PC-9 (cell line): ENCODE measurements around the gene SYNGAP1. TPM values are rescaled to one million over a fixed set of nuclear protein-coding genes. Genes with fewer than 3 reads are reported as not detected.

ENCODE experiments used
- BruUV-seq: library from RNA; stranded (reverse); fragments of 400-500 nt; replicated peaks from 2 replicates; lab custom pipeline; 2021; lab: Mats Ljungman, UMichigan
- CTCF ChIA-PET: fragments of 300-600 bp; sonication (Branson Sonifier 250); formaldehyde crosslinking; loops from one replicate; lab custom pipeline; 2022; ENCODE audit warnings: antibody characterized with exemption; lab: Charles Lee
- POLR2A ChIA-PET: fragments of 300-600 bp; sonication (Branson Sonifier 250); formaldehyde crosslinking; loops from one replicate; lab custom pipeline; 2022; ENCODE audit warnings: antibody characterized with exemption; ENCODE audit not compliant: unreplicated experiment; lab: Charles Lee
- DNase-seq, 2 experiments: peaks; one replicate each; pipeline versions ENCODE4 v3.0.0 to v3.0.0-alpha.2; 2015 to 2022; ENCODE audit warnings: mixed read lengths in 1 of 2
- H2AFZ ChIP-seq: fragments of 200-600 bp; sonication (generic); 2 replicates; pipeline ENCODE4 v1.8.1; 2017; ENCODE audit warnings: antibody characterized with exemption
- H3F3A ChIP-seq: fragments of 200-600 bp; sonication (generic); 2 replicates; pipeline ENCODE4 v1.8.1; 2017; ENCODE audit warnings: antibody characterized with exemption, mild to moderate bottlenecking, low read depth; ENCODE audit not compliant: insufficient read depth
- H3K27ac ChIP-seq: fragments of 200-600 bp; sonication (generic); 2 replicates; pipeline ENCODE4 v1.6.1; 2016; ENCODE audit warnings: mixed run types
- H3K27me3 ChIP-seq: fragments of 200-600 bp; sonication (generic); 2 replicates; pipeline ENCODE4 v1.6.1; 2016; ENCODE audit warnings: low read depth, mixed run types; ENCODE audit not compliant: insufficient read depth
- H3K36me3 ChIP-seq: fragments of 200-600 bp; sonication (generic); 2 replicates; pipeline ENCODE4 v1.6.1; 2016; ENCODE audit warnings: low read depth, mixed run types
- H3K4me1 ChIP-seq: fragments of 200-600 bp; sonication (generic); replicated peaks from 2 replicates; pipeline ENCODE4 v1.6.1; 2016; ENCODE audit warnings: mixed run types; ENCODE audit not compliant: insufficient read depth
- H3K4me2 ChIP-seq: fragments of 200-600 bp; sonication (generic); 2 replicates; pipeline ENCODE4 v1.6.1; 2017; ENCODE audit warnings: mixed run types
- H3K4me3 ChIP-seq: fragments of 200-600 bp; sonication (generic); 2 replicates; pipeline ENCODE4 v1.6.1; 2016; ENCODE audit warnings: mixed run types
- H3K79me2 ChIP-seq: fragments of 200-600 bp; sonication (generic); 2 replicates; pipeline ENCODE4 v1.6.1; 2017; ENCODE audit warnings: low read depth, mixed run types
- H3K9me2 ChIP-seq: fragments of 200-600 bp; sonication (generic); 2 replicates; pipeline ENCODE4 v1.8.1; 2017; ENCODE audit warnings: mild to moderate bottlenecking; ENCODE audit not compliant: insufficient read depth
- H3K9me3 ChIP-seq: fragments of 200-600 bp; sonication (generic); 2 replicates; pipeline ENCODE4 v1.8.1; 2016; ENCODE audit warnings: low read depth; ENCODE audit not compliant: insufficient read depth
- H4K20me1 ChIP-seq: fragments of 200-600 bp; sonication (generic); 2 replicates; pipeline ENCODE4 v1.8.1; 2017; ENCODE audit not compliant: insufficient read depth
- EZH2 ChIP-seq: fragments of 200-600 bp; sonication (generic); IDR thresholded peaks from 2 replicates; pipeline ENCODE4 v1.8.0; 2017; ENCODE audit warnings: antibody characterized with exemption, low read depth
- intact Hi-C: fragments of 100-400 bp; cut with micrococcal nuclease; formaldehyde crosslinking; loops from one replicate; pipeline ENCODE4 v1.10.0; 2022; ENCODE audit not compliant: unreplicated experiment
- total RNA-seq: library from RNA; stranded (reverse); gene quantifications from 2 replicates; pipeline ENCODE4 v1.2.3, GENCODE V29; 2021
- TF ChIP-seq, protein P1 (sequence below): fragments of 200-600 bp; sonication (generic); conservative IDR thresholded peaks from 2 replicates; pipeline ENCODE4 v1.6.1; 2017; ENCODE audit warnings: mixed run types, antibody characterized with exemption, mild to moderate bottlenecking, moderate library complexity

SYNGAP1 gene
- total RNA-seq, 1 experiment from 2014 or later, result 17.7 TPM

DNA sequence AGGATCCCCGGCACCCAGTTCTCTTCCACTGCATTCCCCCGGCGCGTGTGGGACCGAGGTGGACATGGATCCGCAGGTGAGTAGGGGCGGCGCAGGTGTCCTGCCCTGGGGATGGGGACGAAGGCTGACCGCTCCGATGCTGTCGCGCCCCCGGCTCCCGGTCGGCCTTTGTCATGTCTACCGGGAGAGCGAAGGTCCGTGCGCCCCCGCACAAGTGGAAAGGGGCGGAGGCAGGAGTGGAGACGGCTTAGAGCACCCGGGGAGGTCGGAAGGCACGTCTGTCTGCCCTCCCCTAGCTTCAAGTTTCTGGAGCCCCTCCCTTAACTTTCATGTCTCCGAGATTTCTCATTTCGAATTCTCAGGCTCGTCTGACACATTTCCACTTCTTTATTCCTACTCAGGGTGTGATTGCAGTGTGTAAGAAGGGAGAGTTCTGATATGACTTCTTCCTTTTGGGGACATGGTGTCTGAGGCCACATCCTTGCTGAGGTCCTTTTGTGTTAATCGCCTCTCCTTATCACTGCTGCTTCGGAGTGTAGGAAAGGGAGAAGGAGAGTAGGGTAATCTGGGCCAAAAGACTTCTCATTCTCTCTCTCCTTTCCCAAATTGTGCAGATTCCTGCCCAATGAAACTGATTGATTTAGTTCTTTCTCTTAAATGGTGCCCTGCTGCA is 27.8 kb upstream of the SYNGAP1 start:
- BruUV-seq, result TSS peak; percentile 74
- ChIA-PET CTCF (no interaction called here), POLR2A (interaction anchor here (0.6 kb wide), 2 partner anchors 230 to 430 kb away, joined by 3 to 60 read pairs; no protein-coding TSS in a partner anchor)
- Histone ChIP-seq H3K27ac (peak overlapping the region; percentile 40), H3K9me2 (no peaks in the 10 kb centered on the region), H3K79me2 (peaks cover 52% of the 10 kb centered on the region), H3K36me3 (no peaks in the 10 kb centered on the region), H3F3A (peaks cover 15% of the 10 kb centered on the region; the same call in 1 of the 2 replicates), H3K4me1 (peaks cover 39% of the 10 kb centered on the region), H3K4me2 (peak overlapping the region; percentile 95), H4K20me1 (no peaks in the 10 kb centered on the region; the same call in 1 of the 2 replicates), H2AFZ (peak overlapping the region; percentile 83), H3K27me3 (no peaks in the 10 kb centered on the region), H3K4me3 (peak overlapping the region; percentile 63), H3K9me3 (no peaks in the 10 kb centered on the region)
- intact Hi-C loops, result loop anchor here (1.0 kb wide), 4 partner anchors 18 to 93 kb away; partner anchors contain the start of gene TAPBP
- no peak for DNase-seq
- TF ChIP-seq, protein P1, sequence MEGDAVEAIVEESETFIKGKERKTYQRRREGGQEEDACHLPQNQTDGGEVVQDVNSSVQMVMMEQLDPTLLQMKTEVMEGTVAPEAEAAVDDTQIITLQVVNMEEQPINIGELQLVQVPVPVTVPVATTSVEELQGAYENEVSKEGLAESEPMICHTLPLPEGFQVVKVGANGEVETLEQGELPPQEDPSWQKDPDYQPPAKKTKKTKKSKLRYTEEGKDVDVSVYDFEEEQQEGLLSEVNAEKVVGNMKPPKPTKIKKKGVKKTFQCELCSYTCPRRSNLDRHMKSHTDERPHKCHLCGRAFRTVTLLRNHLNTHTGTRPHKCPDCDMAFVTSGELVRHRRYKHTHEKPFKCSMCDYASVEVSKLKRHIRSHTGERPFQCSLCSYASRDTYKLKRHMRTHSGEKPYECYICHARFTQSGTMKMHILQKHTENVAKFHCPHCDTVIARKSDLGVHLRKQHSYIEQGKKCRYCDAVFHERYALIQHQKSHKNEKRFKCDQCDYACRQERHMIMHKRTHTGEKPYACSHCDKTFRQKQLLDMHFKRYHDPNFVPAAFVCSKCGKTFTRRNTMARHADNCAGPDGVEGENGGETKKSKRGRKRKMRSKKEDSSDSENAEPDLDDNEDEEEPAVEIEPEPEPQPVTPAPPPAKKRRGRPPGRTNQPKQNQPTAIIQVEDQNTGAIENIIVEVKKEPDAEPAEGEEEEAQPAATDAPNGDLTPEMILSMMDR, result no peak
- TF ChIP-seq EZH2, result no peak

DNA sequence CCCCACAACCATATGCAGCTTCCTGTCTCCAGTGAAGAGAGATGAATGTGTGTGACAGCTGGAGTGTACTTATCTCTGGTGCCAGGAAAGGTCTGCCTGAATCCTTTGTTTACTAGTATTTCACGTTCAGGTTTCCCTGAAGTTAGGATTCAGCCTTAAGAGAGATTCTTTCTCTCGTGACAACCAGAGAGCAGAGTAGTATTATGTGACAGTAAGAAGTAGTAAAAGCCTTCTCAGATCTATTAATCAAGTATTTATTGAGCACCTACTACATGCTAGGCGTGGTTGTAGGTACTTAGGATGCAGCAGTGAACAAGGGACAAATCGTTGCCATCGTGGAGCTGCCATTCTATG is 27.3 kb upstream of the SYNGAP1 start:
- Histone ChIP-seq H3K27ac (peak overlapping the region; percentile 40; the same call in 1 of the 2 replicates), H3K36me3 (no peaks in the 10 kb centered on the region), H3K4me2 (peak overlapping the region; percentile 95), H2AFZ (peak overlapping the region; percentile 83), H3K4me3 (peak overlapping the region; percentile 63), H3K27me3 (no peaks in the 10 kb centered on the region), H4K20me1 (no peaks in the 10 kb centered on the region; the same call in 1 of the 2 replicates), H3K4me1 (peaks cover 39% of the 10 kb centered on the region), H3K9me3 (no peaks in the 10 kb centered on the region), H3K79me2 (peaks cover 58% of the 10 kb centered on the region), H3F3A (peaks cover 11% of the 10 kb centered on the region; the same call in 1 of the 2 replicates), H3K9me2 (no peaks in the 10 kb centered on the region)
- ChIA-PET CTCF (no interaction called here), POLR2A (interaction anchor here (0.6 kb wide), 1 partner anchor 230 kb away, joined by 3 read pairs; no protein-coding TSS in a partner anchor)
- TF ChIP-seq EZH2, result no peak
- TF ChIP-seq, protein P1, result no peak
- DNase-seq, result no peak
- intact Hi-C loops, result no loop called here
- no TSS peak for BruUV-seq

DNA sequence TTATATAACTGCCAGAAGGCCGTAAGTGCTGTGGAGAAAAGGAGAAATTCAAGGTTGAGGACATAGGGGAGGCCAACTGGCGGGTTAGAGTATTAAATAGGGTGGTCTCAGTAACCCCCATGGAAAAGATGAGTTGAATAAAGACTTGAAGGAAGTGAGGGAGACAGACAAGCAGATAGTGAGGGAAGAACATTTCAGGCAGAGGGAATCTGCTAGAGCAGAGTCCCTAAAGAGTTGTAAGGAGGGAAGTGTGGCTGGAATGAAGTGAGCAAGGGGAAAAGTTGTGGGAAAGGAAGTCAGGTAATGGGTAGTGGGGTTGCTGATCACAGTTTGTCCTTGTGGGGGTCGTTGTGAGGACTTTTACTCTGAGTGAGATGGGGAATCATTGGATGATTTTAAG is 26.9 kb upstream of the SYNGAP1 start:
- Histone ChIP-seq H4K20me1 (no peaks in the 10 kb centered on the region; the same call in 1 of the 2 replicates), H3K4me1 (peaks cover 39% of the 10 kb centered on the region), H3K79me2 (peaks cover 62% of the 10 kb centered on the region), H3K4me2 (peak overlapping the region; percentile 95), H3F3A (peaks cover 11% of the 10 kb centered on the region; the same call in 1 of the 2 replicates), H3K9me3 (no peaks in the 10 kb centered on the region), H3K4me3 (peak overlapping the region; percentile 63), H3K27ac (no peak overlapping the region), H3K27me3 (no peaks in the 10 kb centered on the region), H3K36me3 (no peaks in the 10 kb centered on the region), H3K9me2 (no peaks in the 10 kb centered on the region), H2AFZ (no peak overlapping the region)
- BruUV-seq, result no TSS peak
- ChIA-PET CTCF (no interaction called here), POLR2A (no interaction called here)
- DNase-seq, result no peak
- intact Hi-C loops, result no loop called here
- TF ChIP-seq EZH2, result no peak
- TF ChIP-seq, protein P1, result no peak
